GM10847 (cell line): ENCODE results near the gene GLOD4.

Source experiments
- POLR2A ChIP-seq: IDR thresholded peaks from 2 replicates; pipeline ENCODE4 v1.6.1; 2011; ENCODE audit not compliant: insufficient read length; ENCODE audit errors: extremely low read depth

GLOD4 gene

DNA sequence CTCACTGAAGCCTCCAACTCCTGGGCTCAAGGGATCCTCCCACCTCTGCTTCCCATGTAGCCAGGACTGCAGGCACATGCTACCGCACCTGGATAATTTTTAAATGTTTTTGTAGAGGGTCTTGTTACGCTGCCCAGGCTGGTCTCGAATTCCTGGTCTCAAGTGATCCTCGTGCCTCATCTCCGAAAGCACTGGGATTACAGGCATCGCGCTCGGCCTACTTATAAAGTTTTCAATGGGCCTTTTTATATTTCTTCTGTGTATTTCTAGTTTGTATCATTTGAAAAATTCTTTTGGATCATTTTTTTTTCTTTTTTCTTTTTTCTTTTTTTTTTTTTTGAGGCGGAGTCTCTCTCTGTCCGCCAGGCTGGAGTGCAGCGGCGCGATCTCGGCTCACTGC is 57.0 kb downstream of the GLOD4 start:
- no peak for TF ChIP-seq POLR2A

- no peak for TF ChIP-seq POLR2A
These were observed 60.5 kb downstream of the GLOD4 start for GRCh38 chr17:721540-721937.

DNA sequence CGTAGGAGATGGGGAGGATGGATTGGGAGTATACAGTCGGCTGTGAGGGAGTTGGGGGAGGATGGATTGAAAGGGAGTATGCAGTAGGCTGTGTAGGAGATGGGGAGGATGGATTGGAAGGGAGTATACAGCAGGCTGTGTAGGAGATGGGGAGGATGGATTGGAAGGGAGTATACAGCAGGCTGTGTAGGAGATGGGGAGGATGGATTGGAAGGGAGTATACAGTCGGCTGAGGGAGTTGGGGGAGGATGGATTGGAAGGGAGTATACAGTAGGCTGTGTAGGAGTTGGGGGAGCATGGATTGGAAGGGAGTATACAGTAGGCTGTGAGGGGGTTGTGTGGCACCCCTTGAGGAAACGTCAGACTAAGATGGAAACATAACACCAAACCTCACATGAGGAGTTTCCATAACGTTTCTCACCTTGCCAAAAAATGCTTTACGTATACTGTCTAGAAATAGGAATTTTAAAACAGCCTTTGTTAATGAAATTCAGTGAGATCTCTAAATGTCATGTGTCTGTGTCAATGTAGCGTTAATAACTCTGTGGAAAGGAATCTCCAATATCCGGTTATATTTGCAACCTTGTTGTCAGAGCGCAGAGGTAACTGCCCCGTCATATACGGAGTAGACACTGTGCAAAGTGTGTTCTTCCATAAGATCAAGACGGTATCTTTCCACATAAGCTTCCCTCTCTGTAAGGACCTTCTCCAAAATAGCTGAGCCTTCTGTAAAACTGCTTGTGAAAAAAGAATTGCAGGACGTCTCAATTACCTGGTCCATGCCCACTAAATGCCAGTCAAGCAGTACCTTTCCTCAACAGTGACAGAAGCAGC is 61.2 kb downstream of the GLOD4 start:
- TF ChIP-seq POLR2A, result no peak

- TF ChIP-seq POLR2A, result no peak
These were observed 64.0 kb downstream of the GLOD4 start for GRCh38 chr17:718075-718474.
